A673 (cell line): Measurements from ENCODE around the gene ANKRD2. TPM values are rescaled to one million over a fixed set of nuclear protein-coding genes. Genes with fewer than 3 reads are reported as not detected.

ENCODE experiments used
- BruUV-seq: library from RNA; stranded (reverse); fragments of 400-500 nt; replicated peaks from 2 replicates; lab custom pipeline; 2021; lab: Mats Ljungman, UMichigan
- CTCF ChIA-PET: fragments of 300-600 bp; sonication (Branson Sonifier 250); formaldehyde crosslinking; loops from one replicate; lab custom pipeline; 2022; ENCODE audit warnings: antibody characterized with exemption; lab: Charles Lee
- POLR2A ChIA-PET: fragments of 300-600 bp; sonication (Branson Sonifier 250); formaldehyde crosslinking; loops from one replicate; lab custom pipeline; 2022; ENCODE audit warnings: antibody characterized with exemption; ENCODE audit not compliant: low non-redundant PET; lab: Charles Lee
- DNase-seq: peaks from one replicate; pipeline ENCODE4 v3.0.0-alpha.2; 2015; ENCODE audit warnings: low spot score
- H3K27ac ChIP-seq: fragments of 200-600 bp; sonication (generic); 2 replicates; pipeline ENCODE4 v1.5.1; 2016; ENCODE audit warnings: mixed run types, low read depth, mild to moderate bottlenecking, mixed read lengths, antibody characterized with exemption, low read length; ENCODE audit not compliant: poor library complexity, severe bottlenecking
- H3K27me3 ChIP-seq: fragments of 200-600 bp; sonication (generic); replicated peaks from 2 replicates; pipeline ENCODE4 v1.6.1; 2017; ENCODE audit warnings: mixed run types, low read depth, mild to moderate bottlenecking, mixed read lengths, antibody characterized with exemption, low read length; ENCODE audit not compliant: insufficient read depth, poor library complexity
- H3K36me3 ChIP-seq: fragments of 200-600 bp; sonication (generic); 2 replicates; pipeline ENCODE4 v1.6.1; 2016; ENCODE audit warnings: mixed run types, mild to moderate bottlenecking, mixed read lengths, antibody characterized with exemption, low read length; ENCODE audit not compliant: insufficient read depth, poor library complexity, severe bottlenecking
- H3K4me1 ChIP-seq: fragments of 200-600 bp; sonication (generic); 2 replicates; pipeline ENCODE4 v1.6.1; 2017; ENCODE audit warnings: mixed run types, mild to moderate bottlenecking, mixed read lengths, antibody characterized with exemption, low read length; ENCODE audit not compliant: insufficient read depth, poor library complexity, severe bottlenecking
- H3K4me3 ChIP-seq: fragments of 200-600 bp; sonication (generic); 2 replicates; pipeline ENCODE4 v1.5.1; 2016; ENCODE audit warnings: low read depth, mixed run types, mild to moderate bottlenecking, mixed read lengths, low read length; ENCODE audit not compliant: poor library complexity, severe bottlenecking
- H3K9me3 ChIP-seq: fragments of 200-600 bp; sonication (generic); 2 replicates; pipeline ENCODE4 v1.6.1; 2016; ENCODE audit warnings: mixed run types, low read depth, mild to moderate bottlenecking, mixed read lengths, antibody characterized with exemption, low read length; ENCODE audit not compliant: poor library complexity, severe bottlenecking
- EZH2 ChIP-seq: fragments of 200-600 bp; sonication (generic); IDR thresholded peaks from 2 replicates; pipeline ENCODE4 v1.6.1; 2017; ENCODE audit warnings: borderline replicate concordance, low read depth, mild to moderate bottlenecking, mixed read lengths, antibody characterized with exemption, low read length; ENCODE audit not compliant: poor library complexity, severe bottlenecking
- intact Hi-C: fragments of 100-400 bp; cut with micrococcal nuclease; formaldehyde crosslinking; loops from one replicate; pipeline ENCODE4 v1.10.0; 2022; ENCODE audit not compliant: unreplicated experiment
- total RNA-seq: library from RNA; stranded (reverse); gene quantifications from 2 replicates; pipeline ENCODE4 v1.2.3, GENCODE V29; 2021
- TF ChIP-seq, protein P1 (sequence below): fragments of 300-800, 200-600 bp; sonication (generic); conservative IDR thresholded peaks from 2 replicates; pipeline ENCODE4 v1.5.1; 2017; ENCODE audit warnings: low read depth, mild to moderate bottlenecking, antibody characterized with exemption, low read length, moderate library complexity, mixed read lengths

Gene ANKRD2
- total RNA-seq, 1 experiment from 2014 or later, result not detected

DNA sequence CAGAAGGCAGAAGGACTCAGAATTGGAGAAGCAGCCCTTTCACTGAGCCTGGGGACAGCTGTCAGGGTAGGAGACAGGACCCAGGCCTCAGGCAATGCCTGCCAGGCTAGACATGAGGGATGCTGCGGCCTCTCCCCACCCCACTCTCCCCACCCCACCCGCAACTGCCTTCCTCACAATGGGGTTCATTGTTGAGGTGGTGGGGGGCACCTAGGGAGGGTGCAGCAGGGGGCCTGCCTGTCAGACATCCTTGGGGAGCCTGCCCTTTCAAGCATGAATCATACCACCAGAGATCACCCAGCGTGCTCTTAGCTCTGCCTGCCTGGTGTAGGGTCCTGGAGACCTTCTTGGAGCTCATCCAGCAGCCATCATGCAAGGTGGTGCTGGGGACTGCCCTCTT is 16.9 kb downstream of the ANKRD2 start, which contains the start of gene C10orf62:
Gene C10orf62, plus strand, starts transcription at position 243 of the 400 bp plus-strand sequence. CDS start 177 bp downstream, outside the sequence.
- BruUV-seq, result no TSS peak
- POLR2A ChIA-PET, result no interaction called here
- Histone ChIP-seq H3K9me3 (no peaks in the 10 kb centered on the region), H3K27me3 (no peaks in the 10 kb centered on the region), H3K36me3 (no peaks in the 10 kb centered on the region), H3K4me3 (no peak within 1 kb of the TSS), H3K27ac (no peak within 1 kb of the TSS), H3K4me1 (no peaks in the 10 kb centered on the region)
- no peak for TF ChIP-seq EZH2
- TF ChIP-seq, protein P1, sequence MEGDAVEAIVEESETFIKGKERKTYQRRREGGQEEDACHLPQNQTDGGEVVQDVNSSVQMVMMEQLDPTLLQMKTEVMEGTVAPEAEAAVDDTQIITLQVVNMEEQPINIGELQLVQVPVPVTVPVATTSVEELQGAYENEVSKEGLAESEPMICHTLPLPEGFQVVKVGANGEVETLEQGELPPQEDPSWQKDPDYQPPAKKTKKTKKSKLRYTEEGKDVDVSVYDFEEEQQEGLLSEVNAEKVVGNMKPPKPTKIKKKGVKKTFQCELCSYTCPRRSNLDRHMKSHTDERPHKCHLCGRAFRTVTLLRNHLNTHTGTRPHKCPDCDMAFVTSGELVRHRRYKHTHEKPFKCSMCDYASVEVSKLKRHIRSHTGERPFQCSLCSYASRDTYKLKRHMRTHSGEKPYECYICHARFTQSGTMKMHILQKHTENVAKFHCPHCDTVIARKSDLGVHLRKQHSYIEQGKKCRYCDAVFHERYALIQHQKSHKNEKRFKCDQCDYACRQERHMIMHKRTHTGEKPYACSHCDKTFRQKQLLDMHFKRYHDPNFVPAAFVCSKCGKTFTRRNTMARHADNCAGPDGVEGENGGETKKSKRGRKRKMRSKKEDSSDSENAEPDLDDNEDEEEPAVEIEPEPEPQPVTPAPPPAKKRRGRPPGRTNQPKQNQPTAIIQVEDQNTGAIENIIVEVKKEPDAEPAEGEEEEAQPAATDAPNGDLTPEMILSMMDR, result no peak
- no peak for DNase-seq
- intact Hi-C loops, result no loop called here
- CTCF ChIA-PET, result no interaction called here

DNA sequence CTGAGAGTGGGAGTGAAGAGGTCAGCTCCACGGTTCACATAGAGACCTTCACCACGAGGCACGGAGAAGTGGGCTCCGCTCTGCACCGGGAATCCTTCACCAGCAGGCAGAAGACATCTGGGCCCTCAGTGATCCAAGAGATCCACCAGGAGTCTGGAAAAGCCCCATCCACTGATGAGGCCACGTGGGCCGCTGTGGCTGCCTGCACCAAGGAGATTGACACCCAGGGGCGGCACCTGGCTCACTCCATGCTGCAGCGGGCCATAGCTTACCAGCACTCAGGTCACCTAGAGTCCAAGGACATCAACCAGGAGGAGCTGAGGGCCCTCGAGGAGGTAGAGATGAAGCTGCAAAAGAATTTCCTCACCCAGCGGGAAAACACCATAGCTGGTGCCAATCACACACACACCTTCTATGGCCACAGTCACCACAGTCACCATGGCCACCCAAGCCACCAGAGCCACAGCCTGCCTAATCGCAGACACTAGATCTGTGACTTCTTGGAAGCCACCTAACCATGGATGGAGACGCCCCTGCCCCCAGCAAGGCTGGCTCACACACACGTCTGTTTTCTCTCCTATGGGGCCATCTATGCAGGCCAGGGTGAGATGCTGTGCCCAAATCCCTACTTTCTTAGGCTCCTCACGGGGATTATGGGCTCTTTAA is 17.6 kb downstream of the ANKRD2 start:
- TF ChIP-seq, protein P1, result no peak
- no peak for TF ChIP-seq EZH2
- no peaks in the 10 kb centered on the region for H3K36me3 ChIP-seq
- no peaks in the 10 kb centered on the region for H3K4me1 ChIP-seq
- no peaks in the 10 kb centered on the region for H3K27me3 ChIP-seq
- no peaks in the 10 kb centered on the region for H3K9me3 ChIP-seq
- DNase-seq, result no peak
- ChIA-PET POLR2A (no interaction called here), CTCF (no interaction called here)
- BruUV-seq, result no TSS peak
- H3K27ac ChIP-seq, result no peak overlapping the region
- no peak overlapping the region for H3K4me3 ChIP-seq
- intact Hi-C loops, result no loop called here

DNA sequence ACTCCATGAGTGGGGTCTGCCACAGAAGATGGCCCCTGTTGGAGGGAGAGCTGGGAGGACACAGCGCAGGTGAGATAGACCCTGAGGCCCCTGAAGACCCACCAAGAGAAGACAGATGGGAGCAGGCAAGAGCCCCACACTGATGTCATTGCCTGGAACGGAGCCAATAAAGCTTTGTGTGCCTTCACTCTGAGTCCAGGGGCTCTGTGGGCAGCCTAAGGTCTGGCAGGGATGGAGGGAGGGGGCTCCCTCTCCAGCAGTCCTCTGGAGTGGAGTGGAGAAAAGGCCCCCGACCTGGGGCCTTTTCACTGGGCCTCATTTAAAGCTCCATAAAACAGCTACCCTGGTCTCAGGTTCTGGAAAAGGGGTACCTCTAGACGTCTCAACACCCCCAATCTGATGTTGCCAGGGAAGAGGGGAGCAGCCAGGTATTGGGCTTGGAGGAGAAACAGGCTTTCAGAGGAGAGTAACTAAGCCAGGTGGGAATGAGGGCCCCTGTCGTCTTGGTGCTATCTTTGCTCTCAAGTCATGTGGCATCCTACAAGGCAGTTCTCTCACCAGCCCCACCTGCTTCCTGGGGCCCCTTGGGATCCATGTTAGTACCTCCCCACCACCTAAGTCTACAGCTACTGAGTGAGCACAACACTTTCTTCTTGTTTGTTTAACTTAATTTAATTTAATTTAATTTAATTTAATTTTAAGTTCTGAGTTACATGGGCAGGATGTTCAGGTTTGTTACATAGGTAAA is 18.3 kb downstream of the ANKRD2 start:
- H3K27ac ChIP-seq, result no peak overlapping the region
- H3K4me1 ChIP-seq, result no peaks in the 10 kb centered on the region
- H3K4me3 ChIP-seq, result no peak overlapping the region
- no peaks in the 10 kb centered on the region for H3K36me3 ChIP-seq
- TF ChIP-seq, protein P1, result no peak
- TF ChIP-seq EZH2, result no peak
- no TSS peak for BruUV-seq
- intact Hi-C loops, result no loop called here
- CTCF ChIA-PET, result no interaction called here
- no peak for DNase-seq
- H3K9me3 ChIP-seq, result no peaks in the 10 kb centered on the region
- no peaks in the 10 kb centered on the region for H3K27me3 ChIP-seq
- POLR2A ChIA-PET, result no interaction called here
